HepG2 (cell line): ENCODE data around the gene ARPC1A. TPM values are rescaled to one million over a fixed set of nuclear protein-coding genes. Genes with fewer than 3 reads are reported as not detected.

Source experiments
- E2F1 ChIP-seq: sonication (generic); formaldehyde crosslinking; IDR thresholded peaks from 2 replicates; pipeline ENCODE4 v1.5.0; 2020; ENCODE audit warnings: missing genetic modification reagents
- ELF4 ChIP-seq: sonication (generic); formaldehyde crosslinking; IDR thresholded peaks from 2 replicates; pipeline ENCODE4 v1.5.0; 2020; ENCODE audit warnings: missing genetic modification reagents, mild to moderate bottlenecking, moderate library complexity, borderline replicate concordance
- HMGXB3 ChIP-seq: sonication (generic); formaldehyde crosslinking; IDR thresholded peaks from 2 replicates; pipeline ENCODE4 v1.4.0; 2020; ENCODE audit warnings: missing genetic modification reagents, borderline replicate concordance
- RBM39 ChIP-seq: fragments of 200-400 bp; formaldehyde crosslinking; IDR thresholded peaks from one replicate; pipeline ENCODE4 v1.6.1; 2018; ENCODE audit warnings: antibody characterized with exemption, mild to moderate bottlenecking, low read depth, low read length; ENCODE audit not compliant: poor library complexity, severe bottlenecking
- RFX3 ChIP-seq: IDR thresholded peaks from 2 replicates; pipeline ENCODE4 v1.6.1; 2016; ENCODE audit warnings: missing biosample characterization, missing genetic modification reagents
- TMF1 ChIP-seq: sonication (generic); formaldehyde crosslinking; IDR thresholded peaks from 2 replicates; pipeline ENCODE4 v1.8.1; 2022; ENCODE audit warnings: low read depth, missing genetic modification reagents
- ZBTB43 ChIP-seq: sonication (generic); formaldehyde crosslinking; conservative IDR thresholded peaks from 2 replicates; pipeline ENCODE4 v1.4.0; 2020; ENCODE audit warnings: missing genetic modification reagents
- ZHX2 ChIP-seq, 2 experiments: sonication (generic) in 1 of 2; formaldehyde crosslinking in 1 of 2; IDR thresholded peaks; 2 replicates each; pipeline versions ENCODE4 v1.6.1 to v1.9.0; 2014 to 2022; ENCODE audit warnings: antibody characterized with exemption in 1 of 2, borderline replicate concordance in 1 of 2, inconsistent platforms in 1 of 2, low read depth in 1 of 2, missing genetic modification reagents in 1 of 2
- ZMAT3 ChIP-seq: sonication (generic); formaldehyde crosslinking; conservative IDR thresholded peaks from 2 replicates; pipeline ENCODE4 v1.7.0; 2021; ENCODE audit warnings: missing genetic modification reagents
- ZNF274 ChIP-seq: sonication (generic); formaldehyde crosslinking; IDR thresholded peaks from 2 replicates; pipeline ENCODE4 v1.5.1; 2020; ENCODE audit warnings: mild to moderate bottlenecking, missing genetic modification reagents
- ZNF841 ChIP-seq: sonication (generic); formaldehyde crosslinking; IDR thresholded peaks from 2 replicates; pipeline ENCODE4 v1.8.1; 2023; ENCODE audit warnings: missing genetic modification reagents, borderline replicate concordance
- polyA plus RNA-seq, 8 experiments: library from polyadenylated mRNA; depleted of rRNA in 3 of 8; stranded (reverse) in 7 of 8; unstranded in 1 of 8; fragments of >200 nt; fragmentation: Illumina TruSeq in 4 of 8; extraction: Trizol in 4 of 8; gene quantifications; 2 replicates each; pipeline versions ENCODE4 v1.2.1 to v1.2.3, GENCODE V29; 2011 to 2016; ENCODE audit warnings: low read depth in 4 of 8, missing spikeins in 1 of 8, mixed read lengths in 1 of 8; ENCODE audit not compliant: insufficient read depth in 1 of 8
- total RNA-seq, 5 experiments: library from RNA; depleted of rRNA; stranded (reverse); fragments of >200 nt; fragmentation: Illumina TruSeq; extraction: Trizol; gene quantifications; 2 replicates each; pipeline ENCODE4 v1.2.3, GENCODE V29; 2016; ENCODE audit warnings: low read depth in 1 of 5
- TF ChIP-seq, protein P1 (sequence below): IDR thresholded peaks from 2 replicates; pipeline ENCODE4 v1.6.1; 2012; ENCODE audit warnings: inconsistent platforms

ARPC1A gene
- total and polyA plus RNA-seq, 2 of the 13 experiments (the other 11 are each of a cell fraction or from before 2014, with no cell fraction given) = 44.3 to 88.5 TPM

DNA sequence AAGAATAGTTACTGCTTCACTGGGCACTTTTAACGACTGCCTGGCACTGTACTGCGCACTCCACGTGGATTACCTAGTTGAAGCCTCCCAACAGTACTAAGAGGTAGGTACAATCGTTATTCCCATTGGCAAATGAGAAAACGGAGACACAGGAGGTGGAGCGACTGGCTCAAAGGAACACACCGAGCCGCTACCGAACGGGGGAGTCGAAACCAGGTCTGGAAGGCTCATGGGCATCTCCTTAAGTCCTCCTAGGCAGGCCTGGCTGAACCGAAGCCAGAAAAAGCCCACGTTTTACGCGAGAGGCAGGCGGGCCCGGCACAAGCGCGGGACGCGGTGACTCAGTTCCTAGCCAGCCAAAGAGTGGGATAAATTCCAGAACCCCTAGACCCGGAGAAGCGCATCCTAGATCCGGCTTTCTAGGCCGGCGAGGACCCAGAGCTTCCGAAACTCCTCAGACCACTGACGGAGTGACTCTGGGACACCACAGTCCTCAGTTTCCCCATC lies 82.2 kb downstream of the ARPC1A start (continued):
- TF ChIP-seq ZMAT3 (CRISPR knock-in tag) = no peak
- TF ChIP-seq RFX3 (CRISPR knock-in tag) = no peak
- peak; percentile 14; the same call in 1 of the 2 replicates for TF ChIP-seq ZNF274 (CRISPR knock-in tag)
- TF ChIP-seq ELF4 = no peak
- no peak for TF ChIP-seq ZHX2 (IDR thresholded peaks at IDR 0.05; ENCODE audit: low read depth)
- TF ChIP-seq ZHX2 (CRISPR knock-in tag; IDR thresholded peaks at IDR 0.05; ENCODE audit: borderline replicate concordance) = no peak
- TF ChIP-seq TMF1 (CRISPR knock-in tag) = no peak
- no peak for TF ChIP-seq ZBTB43
- TF ChIP-seq RBM39 = no peak
- TF ChIP-seq, protein P1, sequence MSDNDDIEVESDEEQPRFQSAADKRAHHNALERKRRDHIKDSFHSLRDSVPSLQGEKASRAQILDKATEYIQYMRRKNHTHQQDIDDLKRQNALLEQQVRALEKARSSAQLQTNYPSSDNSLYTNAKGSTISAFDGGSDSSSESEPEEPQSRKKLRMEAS = peak; percentile 83
- TF ChIP-seq HMGXB3 = peak; percentile 69; the same call in 1 of the 2 replicates
- no peak for TF ChIP-seq ZNF841 (CRISPR knock-in tag)
- no peak for TF ChIP-seq E2F1 (CRISPR knock-in tag)
